WTC11 (cell line): ENCODE data around the gene MEIS2.

Source experiments
- CREB1 ChIP-seq: sonication (generic); formaldehyde crosslinking; IDR thresholded peaks from 2 replicates; pipeline ENCODE4 v1.8.0; 2023; ENCODE audit warnings: mild to moderate bottlenecking, missing genetic modification reagents
- ESRRA ChIP-seq: sonication (generic); formaldehyde crosslinking; IDR thresholded peaks from 2 replicates; pipeline ENCODE4 v1.8.1; 2022; ENCODE audit warnings: mild to moderate bottlenecking, missing genetic modification reagents, borderline replicate concordance
- FOXJ3 ChIP-seq: sonication (generic); formaldehyde crosslinking; IDR thresholded peaks from 2 replicates; pipeline ENCODE4 v1.9.0; 2021; ENCODE audit warnings: missing genetic modification reagents, mild to moderate bottlenecking, borderline replicate concordance
- GABPB1 ChIP-seq: sonication (generic); formaldehyde crosslinking; IDR thresholded peaks from 2 replicates; pipeline ENCODE4 v1.8.1; 2023; ENCODE audit warnings: mild to moderate bottlenecking, missing genetic modification reagents
- GTF2I ChIP-seq: fragments of 250-450 bp; sonication (Bioruptor Pico); conservative IDR thresholded peaks from 2 replicates; pipeline ENCODE4 v1.4.0; 2021; ENCODE audit warnings: mild to moderate bottlenecking
- NR2C2 ChIP-seq: sonication (generic); formaldehyde crosslinking; IDR thresholded peaks from 2 replicates; pipeline ENCODE4 v1.8.0; 2022; ENCODE audit warnings: mild to moderate bottlenecking, missing genetic modification reagents
- SP1 ChIP-seq: sonication (generic); formaldehyde crosslinking; conservative IDR thresholded peaks from 2 replicates; pipeline ENCODE4 v1.8.1; 2022; ENCODE audit warnings: missing genetic modification reagents
- TF ChIP-seq, protein P1 (sequence below): fragments of 200-600 bp; IDR thresholded peaks from 2 replicates; pipeline ENCODE4 v1.8.0; 2022; ENCODE audit warnings: antibody characterized with exemption
- TF ChIP-seq, protein P2 (sequence below): sonication (generic); formaldehyde crosslinking; IDR thresholded peaks from 2 replicates; pipeline ENCODE4 v1.8.0; 2023; ENCODE audit warnings: missing genetic modification reagents

DNA sequence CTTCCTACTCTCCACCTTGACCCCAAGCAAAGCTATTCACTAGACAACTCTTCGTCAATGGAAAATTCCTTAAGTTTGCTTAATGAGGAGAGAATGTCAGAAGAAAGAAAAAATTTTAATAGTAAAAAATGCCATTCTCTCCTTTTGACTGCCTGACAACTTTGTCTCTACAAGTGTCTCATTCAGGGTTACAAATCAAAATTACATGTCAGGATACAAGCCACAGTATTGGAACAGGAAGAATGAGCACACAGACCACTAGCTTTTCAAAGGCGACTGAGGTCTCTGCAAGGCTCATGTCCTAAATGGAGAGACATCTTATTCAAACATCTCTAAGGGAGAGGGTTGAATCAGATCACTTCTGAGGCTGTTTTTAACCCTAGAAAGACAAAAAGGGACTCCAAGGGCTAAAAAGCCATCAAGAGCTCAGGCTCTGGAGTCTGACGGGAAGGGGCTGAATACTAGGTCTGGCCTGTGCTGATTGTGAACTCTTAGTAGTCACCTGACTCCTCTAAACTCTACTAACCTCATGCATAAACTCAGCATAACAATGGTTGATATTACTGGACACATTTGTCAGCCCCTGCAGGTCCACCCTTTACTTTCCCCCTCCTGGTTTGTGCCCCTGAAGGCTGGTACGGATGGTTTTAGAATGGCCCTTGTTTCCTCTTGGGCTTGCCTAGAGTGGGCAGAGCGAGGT lies 12.8 kb upstream of the MEIS2 start:
- TF ChIP-seq GABPB1 (CRISPR knock-in tag) (no peak), FOXJ3 (CRISPR knock-in tag) (no peak), ESRRA (CRISPR knock-in tag) (no peak), NR2C2 (CRISPR knock-in tag) (no peak), CREB1 (CRISPR knock-in tag) (no peak), SP1 (CRISPR knock-in tag) (no peak), GTF2I (CRISPR knock-in tag) (no peak)
- TF ChIP-seq, protein P1, sequence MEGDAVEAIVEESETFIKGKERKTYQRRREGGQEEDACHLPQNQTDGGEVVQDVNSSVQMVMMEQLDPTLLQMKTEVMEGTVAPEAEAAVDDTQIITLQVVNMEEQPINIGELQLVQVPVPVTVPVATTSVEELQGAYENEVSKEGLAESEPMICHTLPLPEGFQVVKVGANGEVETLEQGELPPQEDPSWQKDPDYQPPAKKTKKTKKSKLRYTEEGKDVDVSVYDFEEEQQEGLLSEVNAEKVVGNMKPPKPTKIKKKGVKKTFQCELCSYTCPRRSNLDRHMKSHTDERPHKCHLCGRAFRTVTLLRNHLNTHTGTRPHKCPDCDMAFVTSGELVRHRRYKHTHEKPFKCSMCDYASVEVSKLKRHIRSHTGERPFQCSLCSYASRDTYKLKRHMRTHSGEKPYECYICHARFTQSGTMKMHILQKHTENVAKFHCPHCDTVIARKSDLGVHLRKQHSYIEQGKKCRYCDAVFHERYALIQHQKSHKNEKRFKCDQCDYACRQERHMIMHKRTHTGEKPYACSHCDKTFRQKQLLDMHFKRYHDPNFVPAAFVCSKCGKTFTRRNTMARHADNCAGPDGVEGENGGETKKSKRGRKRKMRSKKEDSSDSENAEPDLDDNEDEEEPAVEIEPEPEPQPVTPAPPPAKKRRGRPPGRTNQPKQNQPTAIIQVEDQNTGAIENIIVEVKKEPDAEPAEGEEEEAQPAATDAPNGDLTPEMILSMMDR, result no peak
- TF ChIP-seq, protein P2, sequence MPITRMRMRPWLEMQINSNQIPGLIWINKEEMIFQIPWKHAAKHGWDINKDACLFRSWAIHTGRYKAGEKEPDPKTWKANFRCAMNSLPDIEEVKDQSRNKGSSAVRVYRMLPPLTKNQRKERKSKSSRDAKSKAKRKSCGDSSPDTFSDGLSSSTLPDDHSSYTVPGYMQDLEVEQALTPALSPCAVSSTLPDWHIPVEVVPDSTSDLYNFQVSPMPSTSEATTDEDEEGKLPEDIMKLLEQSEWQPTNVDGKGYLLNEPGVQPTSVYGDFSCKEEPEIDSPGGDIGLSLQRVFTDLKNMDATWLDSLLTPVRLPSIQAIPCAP (CRISPR knock-in tag), result no peak
